ENCODE data around the gene PCDHB4. TPM values are rescaled to one million over a fixed set of nuclear protein-coding genes. Genes with fewer than 3 reads are reported as not detected.
A peak's percentile ranks its signal among the peaks of the same experiment; 100 is the strongest.

PCDHB4 gene
- total RNA-seq, 1 experiment from 2014 or later = 0.26 TPM

DNA sequence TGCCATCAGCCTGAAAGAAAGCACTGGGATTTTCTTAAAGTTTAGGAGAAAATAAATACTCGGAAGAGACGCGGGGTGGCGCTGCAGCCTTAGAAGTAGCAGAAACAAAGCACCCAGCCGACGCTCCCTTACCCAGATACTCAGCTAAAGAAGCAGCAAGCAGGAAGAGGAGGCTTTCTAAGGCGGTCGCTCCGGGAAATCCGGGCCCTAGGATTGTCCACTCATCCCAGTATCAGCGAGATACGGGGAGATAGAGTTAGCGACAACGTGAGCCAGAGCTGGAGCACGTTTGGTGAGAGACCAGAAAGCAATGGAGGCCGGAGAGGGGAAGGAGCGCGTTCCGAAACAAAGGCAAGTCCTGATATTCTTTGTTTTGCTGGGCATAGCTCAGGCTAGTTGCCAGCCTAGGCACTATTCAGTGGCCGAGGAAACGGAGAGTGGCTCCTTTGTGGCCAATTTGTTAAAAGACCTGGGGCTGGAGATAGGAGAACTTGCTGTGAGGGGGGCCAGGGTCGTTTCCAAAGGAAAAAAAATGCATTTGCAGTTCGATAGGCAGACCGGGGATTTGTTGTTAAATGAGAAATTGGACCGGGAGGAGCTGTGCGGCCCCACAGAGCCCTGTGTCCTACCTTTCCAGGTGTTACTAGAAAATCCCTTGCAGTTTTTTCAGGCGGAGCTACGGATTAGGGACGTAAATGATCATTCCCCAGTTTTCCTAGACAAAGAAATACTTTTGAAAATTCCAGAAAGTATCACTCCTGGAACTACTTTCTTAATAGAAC, 26.9 kb upstream of the PCDHB4 start, which contains the start of gene PCDHB2:
Gene PCDHB2, plus strand, starts transcription at position 135 of the 782 bp plus-strand sequence. Its CDS starts 176 bp downstream, at position 311.
- H3K9me3 ChIP-seq (ENCODE audit: control insufficient read depth, insufficient read depth, low read depth, low read length) = peaks cover 4% of the 10 kb centered on the region; the same call in 1 of the 2 replicates
- no peaks in the 10 kb centered on the region for H3K36me3 ChIP-seq (ENCODE audit: control insufficient read depth, insufficient read depth, low read length)
- peak within 1 kb of the TSS; percentile 92 for H3K27ac ChIP-seq (ENCODE audit: low read length)
- in situ Hi-C loops (cut with HindIII; ENCODE audit: low pct_unique_long_range_greater_than_20kb, low sequenced_read_pairs) (loop anchor here (25.0 kb wide), 1 partner anchor 93 kb away; the partner anchor contains the start of genes PCDHB10, PCDHB11, PCDHB16 and PCDHB8), intact Hi-C loops (cut with micrococcal nuclease; ENCODE audit: unreplicated experiment) (loop anchor here (5.0 kb wide), 1 partner anchor 83 kb away; the partner anchor contains the start of gene PCDHB8)
- DNase-seq (ENCODE audit: low read depth, low spot score) = no peak
- ChIA-PET POLR2A (interaction anchor here (0.5 kb wide), 1 partner anchor 338 kb away, joined by 9 read pairs; no protein-coding TSS in a partner anchor), CTCF (interaction anchor here (0.6 to 1.8 kb wide), 16 partner anchors 10 to 352 kb away, joined by 3 to 10 read pairs (median 4); partner anchors contain the start of genes PCDHB14, PCDHB7, PCDHB9 and PCDHGB7)
- peak; percentile 98 for ATAC-seq
- H3K4me1 ChIP-seq (ENCODE audit: control insufficient read depth, insufficient read depth, low read length) = peaks cover 10% of the 10 kb centered on the region
- no peaks in the 10 kb centered on the region; the same call in none of the 2 replicates for H3K27me3 ChIP-seq (ENCODE audit: control insufficient read depth, insufficient read depth, low read length)
- BruUV-seq (replicated peaks) = TSS peak; percentile 75
- peak within 1 kb of the TSS; percentile 79 to 86 for H3K4me3 ChIP-seq (ENCODE audit: low read depth in 2 of 2, low read length in 2 of 2)
- TF ChIP-seq SIN3A (IDR thresholded peaks at IDR 0.05; ENCODE audit: borderline replicate concordance, insufficient read depth, low read depth, low read length) = no peak
- TF ChIP-seq CTCF (IDR thresholded peaks at IDR 0.05) = peak; percentile 90
- TF ChIP-seq REST (IDR thresholded peaks at IDR 0.05; ENCODE audit: insufficient read depth in 1 of 2, low read depth in 2 of 2, low read length in 1 of 2) = no peak
- peak; percentile 54; the same call in 1 of the 2 replicates for TF ChIP-seq TCF7L2 (IDR thresholded peaks at IDR 0.05; ENCODE audit: low read depth, low read length)
- peak; percentile 61 for TF ChIP-seq POLR2AphosphoS5 (IDR thresholded peaks at IDR 0.05; ENCODE audit: low read depth, low read length)

DNA sequence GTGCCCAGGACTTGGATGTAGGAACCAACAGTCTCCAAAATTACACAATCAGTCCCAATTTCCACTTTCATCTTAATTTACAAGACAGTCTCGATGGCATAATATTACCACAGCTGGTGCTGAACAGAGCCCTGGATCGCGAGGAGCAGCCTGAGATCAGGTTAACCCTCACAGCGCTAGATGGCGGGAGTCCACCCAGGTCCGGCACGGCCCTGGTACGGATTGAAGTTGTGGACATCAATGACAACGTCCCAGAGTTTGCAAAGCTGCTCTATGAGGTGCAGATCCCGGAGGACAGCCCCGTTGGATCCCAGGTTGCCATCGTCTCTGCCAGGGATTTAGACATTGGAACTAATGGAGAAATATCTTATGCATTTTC, 26.4 kb upstream of the PCDHB4 start:
- H3K4me3 ChIP-seq (ENCODE audit: low read depth in 2 of 2, low read length in 2 of 2) = peak overlapping the region; percentile 79 to 86
- CTCF ChIA-PET = interaction anchor here (0.6 to 1.8 kb wide), 10 partner anchors 11 to 128 kb away, joined by 3 to 10 read pairs (median 4); partner anchors contain the start of genes PCDHB14 and PCDHB9

More for the DNA sequence above, 26.4 kb upstream of the PCDHB4 start:
- POLR2A ChIA-PET = no interaction called here
- no peaks in the 10 kb centered on the region; the same call in none of the 2 replicates for H3K27me3 ChIP-seq (ENCODE audit: control insufficient read depth, insufficient read depth, low read length)
- ATAC-seq (peak; percentile 66), DNase-seq (ENCODE audit: low read depth, low spot score) (no peak)
- no peaks in the 10 kb centered on the region for H3K36me3 ChIP-seq (ENCODE audit: control insufficient read depth, insufficient read depth, low read length)
- BruUV-seq (replicated peaks) = no TSS peak
- TF ChIP-seq TCF7L2 (IDR thresholded peaks at IDR 0.05; ENCODE audit: low read depth, low read length) (no peak), REST (IDR thresholded peaks at IDR 0.05; ENCODE audit: insufficient read depth in 1 of 2, low read depth in 2 of 2, low read length in 1 of 2) (no peak), POLR2AphosphoS5 (IDR thresholded peaks at IDR 0.05; ENCODE audit: low read depth, low read length) (no peak), SIN3A (IDR thresholded peaks at IDR 0.05; ENCODE audit: borderline replicate concordance, insufficient read depth, low read depth, low read length) (no peak)
- intact Hi-C loops (cut with micrococcal nuclease; ENCODE audit: unreplicated experiment) (no loop called here), in situ Hi-C loops (cut with HindIII; ENCODE audit: low pct_unique_long_range_greater_than_20kb, low sequenced_read_pairs) (loop anchor here (25.0 kb wide), 1 partner anchor 92 kb away; the partner anchor contains the start of genes PCDHB10, PCDHB11, PCDHB16 and PCDHB8)
- H3K27ac ChIP-seq (ENCODE audit: low read length) = peak overlapping the region; percentile 92
- peaks cover 10% of the 10 kb centered on the region for H3K4me1 ChIP-seq (ENCODE audit: control insufficient read depth, insufficient read depth, low read length)
- H3K9me3 ChIP-seq (ENCODE audit: control insufficient read depth, insufficient read depth, low read depth, low read length) = peaks cover 4% of the 10 kb centered on the region; the same call in 1 of the 2 replicates

All from Panc1 (cell line).